Esophagus muscularis mucosa (tissue), 4 donors: ENCODE measurements around the gene PDGFRB.

Source experiments
- EP300 ChIP-seq: sonication (generic); formaldehyde crosslinking; IDR thresholded peaks from one replicate; pipeline ENCODE4 v1.6.1; 2017; ENCODE audit warnings: antibody characterized with exemption
- POLR2A ChIP-seq: fragments of 450-650 bp; IDR thresholded peaks from one replicate; pipeline ENCODE4 v1.6.1; 2017; ENCODE audit warnings: antibody characterized with exemption, moderate library complexity, mild to moderate bottlenecking, low read depth
- TF ChIP-seq, protein P1 (sequence below), 3 experiments: fragments of 200-600 bp in 2 of 3; fragments of 450-650 bp in 1 of 3; sonication (generic) in 2 of 3; IDR thresholded peaks; one replicate each; pipeline ENCODE4 v1.5.1; 2017 to 2019; ENCODE audit warnings: antibody characterized with exemption in 3 of 3, mild to moderate bottlenecking in 2 of 3, moderate library complexity in 1 of 3

DNA sequence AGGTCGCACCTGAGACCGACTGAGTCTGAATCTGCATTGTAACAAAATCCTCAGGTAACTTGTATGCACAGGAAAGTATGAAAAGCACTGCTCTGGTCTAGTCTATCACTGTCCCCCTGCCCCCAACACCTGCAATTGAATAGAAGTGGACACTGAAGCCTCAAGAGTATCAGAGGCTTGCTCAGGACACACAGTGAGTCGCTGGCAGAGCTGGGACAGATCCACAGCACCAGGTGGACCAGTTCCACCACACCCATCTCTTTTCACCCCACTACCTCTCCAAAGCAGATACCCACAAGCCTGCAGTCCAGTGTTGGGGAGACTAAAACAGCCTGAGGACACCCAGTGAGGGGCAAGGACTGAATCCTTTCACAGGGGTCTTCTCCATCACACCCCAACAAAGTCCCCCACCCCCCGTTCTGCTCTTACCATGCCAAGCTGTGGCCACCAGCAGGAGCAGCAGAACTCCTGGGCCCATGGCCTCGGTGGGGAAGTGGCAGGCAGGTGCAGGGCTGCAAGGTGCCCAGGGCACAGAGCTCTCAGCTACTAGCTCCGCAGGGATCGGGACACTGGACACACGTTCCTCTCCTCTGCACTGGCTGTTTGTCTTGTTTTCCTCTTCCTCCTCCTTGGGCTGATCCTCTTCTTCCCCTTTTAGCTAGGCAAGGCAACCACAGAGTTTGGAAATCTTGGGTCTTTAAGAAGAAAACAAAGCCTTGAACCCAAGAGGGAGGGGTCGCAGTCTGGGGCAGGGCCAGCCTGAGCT, 69.5 kb downstream of the PDGFRB start, which contains the start of gene CSF1R:
- TF ChIP-seq, protein P1, sequence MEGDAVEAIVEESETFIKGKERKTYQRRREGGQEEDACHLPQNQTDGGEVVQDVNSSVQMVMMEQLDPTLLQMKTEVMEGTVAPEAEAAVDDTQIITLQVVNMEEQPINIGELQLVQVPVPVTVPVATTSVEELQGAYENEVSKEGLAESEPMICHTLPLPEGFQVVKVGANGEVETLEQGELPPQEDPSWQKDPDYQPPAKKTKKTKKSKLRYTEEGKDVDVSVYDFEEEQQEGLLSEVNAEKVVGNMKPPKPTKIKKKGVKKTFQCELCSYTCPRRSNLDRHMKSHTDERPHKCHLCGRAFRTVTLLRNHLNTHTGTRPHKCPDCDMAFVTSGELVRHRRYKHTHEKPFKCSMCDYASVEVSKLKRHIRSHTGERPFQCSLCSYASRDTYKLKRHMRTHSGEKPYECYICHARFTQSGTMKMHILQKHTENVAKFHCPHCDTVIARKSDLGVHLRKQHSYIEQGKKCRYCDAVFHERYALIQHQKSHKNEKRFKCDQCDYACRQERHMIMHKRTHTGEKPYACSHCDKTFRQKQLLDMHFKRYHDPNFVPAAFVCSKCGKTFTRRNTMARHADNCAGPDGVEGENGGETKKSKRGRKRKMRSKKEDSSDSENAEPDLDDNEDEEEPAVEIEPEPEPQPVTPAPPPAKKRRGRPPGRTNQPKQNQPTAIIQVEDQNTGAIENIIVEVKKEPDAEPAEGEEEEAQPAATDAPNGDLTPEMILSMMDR (IDR thresholded peaks at IDR 0.05): no peak
- TF ChIP-seq EP300: no peak
- TF ChIP-seq POLR2A: no peak
